Retina (tissue), 1 donor: ENCODE measurements around the gene TBCD.

ENCODE experiments used
- DNase-seq: peaks from one replicate; pipeline ENCODE4 v3.0.0-alpha.2; 2016

The TBCD gene

GRCh38 chr17:82859431-82860403 lies 107.9 kb downstream of the TBCD start:
- DNase-seq = peak; percentile 65

GRCh38 chr17:82860606-82861392 lies 108.9 kb downstream of the TBCD start:
- no peak for DNase-seq

GRCh38 chr17:82861393-82861775 lies 109.5 kb downstream of the TBCD start:
- no peak for DNase-seq

- no peak for DNase-seq
Measured at GRCh38 chr17:82862191-82862590, 110.3 kb downstream of the TBCD start.

GRCh38 chr17:82862737-82863382 lies 111.0 kb downstream of the TBCD start:
- no peak for DNase-seq

GRCh38 chr17:82863383-82863940 lies 111.6 kb downstream of the TBCD start:
- no peak for DNase-seq

- DNase-seq = no peak
Measured at GRCh38 chr17:82863941-82864712, 112.3 kb downstream of the TBCD start.

GRCh38 chr17:82864713-82865248 lies 112.9 kb downstream of the TBCD start:
- DNase-seq = no peak

GRCh38 chr17:82865274-82865673 lies 113.4 kb downstream of the TBCD start:
- no peak for DNase-seq

GRCh38 chr17:82865774-82866395 lies 114.0 kb downstream of the TBCD start:
- no peak for DNase-seq

GRCh38 chr17:82866590-82867191 lies 114.8 kb downstream of the TBCD start:
- peak; percentile 71 for DNase-seq

GRCh38 chr17:82867763-82868325 lies 116.0 kb downstream of the TBCD start:
- DNase-seq = no peak

GRCh38 chr17:82868715-82869131 lies 116.9 kb downstream of the TBCD start:
- DNase-seq = no peak

GRCh38 chr17:82869536-82869935 lies 117.7 kb downstream of the TBCD start:
- DNase-seq = no peak

- DNase-seq = no peak
Measured at GRCh38 chr17:82870091-82870491, 118.2 kb downstream of the TBCD start.

GRCh38 chr17:82870541-82870940 lies 118.7 kb downstream of the TBCD start:
- DNase-seq = no peak

- no peak for DNase-seq
Measured at GRCh38 chr17:82871056-82871775, 119.4 kb downstream of the TBCD start.

GRCh38 chr17:82871776-82872561 lies 120.1 kb downstream of the TBCD start:
- no peak for DNase-seq
